Fibroblast of upper back skin (primary cell): ENCODE results near the gene RUFY3.
"Not testable (repeated sequence)": the region's sequence is repeated elsewhere in the genome, so short reads cannot be mapped to it uniquely, and the experiment has no call there.

Source experiments
- DNase-seq: peaks from one replicate; pipeline ENCODE4 v3.0.0-alpha.2; 2013

Gene RUFY3

DNA sequence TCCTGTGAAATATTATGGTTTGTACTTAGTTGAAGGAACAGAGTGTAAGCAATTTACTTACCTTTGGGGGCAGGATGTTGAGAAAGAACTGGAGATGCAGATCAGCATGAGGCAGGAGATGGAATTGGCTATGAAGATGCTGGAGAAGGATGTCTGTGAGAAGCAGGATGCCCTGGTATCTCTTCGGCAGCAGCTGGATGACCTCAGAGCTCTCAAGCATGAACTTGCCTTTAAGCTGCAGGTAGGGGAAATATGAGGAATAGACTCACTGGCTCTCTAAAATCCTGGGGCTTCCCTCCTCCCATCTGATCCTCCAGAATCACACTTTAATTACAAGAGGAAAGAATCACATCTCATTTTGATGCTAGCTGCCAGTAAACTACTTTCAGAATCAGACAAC is 67.0 kb downstream of the RUFY3 start:
- no peak for DNase-seq

DNA sequence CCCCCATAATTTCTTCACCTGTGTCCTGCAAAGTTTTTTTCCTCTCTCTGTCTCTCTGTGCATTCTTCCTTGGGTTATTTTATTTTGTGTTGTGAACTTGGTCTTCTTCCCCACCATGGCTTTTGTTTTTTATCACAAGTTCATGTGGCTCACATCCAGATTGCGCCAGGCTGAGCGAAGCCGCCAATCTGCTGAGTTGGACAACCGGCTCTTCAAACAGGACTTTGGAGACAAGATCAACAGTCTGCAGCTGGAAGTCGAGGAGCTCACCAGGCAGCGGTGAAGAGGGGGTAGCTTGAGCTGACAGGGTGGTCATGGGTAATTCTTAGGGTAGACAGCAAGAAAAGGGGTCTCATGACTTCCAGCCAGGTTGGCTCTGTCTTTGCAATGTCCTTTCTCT is 71.9 kb downstream of the RUFY3 start:
- no peak for DNase-seq

DNA sequence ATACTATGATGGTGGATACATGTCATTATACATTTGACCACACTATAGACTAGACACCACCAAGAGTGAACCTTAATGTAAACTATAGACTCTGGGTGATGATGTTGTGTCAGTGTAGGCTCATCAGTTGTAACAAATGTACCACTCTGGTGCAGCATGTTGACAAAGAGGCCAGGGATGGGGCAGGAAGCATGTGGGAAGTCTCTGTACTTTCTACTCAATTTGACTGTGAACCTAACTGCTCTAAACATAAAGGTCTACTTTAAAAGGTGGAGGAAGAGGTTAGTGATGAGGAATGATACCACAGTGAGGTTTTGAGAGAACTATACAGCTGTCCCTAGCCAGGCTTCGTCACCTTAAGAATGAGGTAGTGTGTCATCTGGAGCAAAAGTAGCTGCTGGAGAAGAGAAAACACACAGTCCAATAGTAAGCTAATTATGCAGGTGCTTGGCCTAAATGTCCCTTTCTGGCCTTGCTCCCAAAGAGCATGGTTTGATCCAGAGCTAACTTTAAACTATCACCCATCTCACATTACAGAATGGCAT is 79.6 kb downstream of the RUFY3 start:
- no peak for DNase-seq

DNA sequence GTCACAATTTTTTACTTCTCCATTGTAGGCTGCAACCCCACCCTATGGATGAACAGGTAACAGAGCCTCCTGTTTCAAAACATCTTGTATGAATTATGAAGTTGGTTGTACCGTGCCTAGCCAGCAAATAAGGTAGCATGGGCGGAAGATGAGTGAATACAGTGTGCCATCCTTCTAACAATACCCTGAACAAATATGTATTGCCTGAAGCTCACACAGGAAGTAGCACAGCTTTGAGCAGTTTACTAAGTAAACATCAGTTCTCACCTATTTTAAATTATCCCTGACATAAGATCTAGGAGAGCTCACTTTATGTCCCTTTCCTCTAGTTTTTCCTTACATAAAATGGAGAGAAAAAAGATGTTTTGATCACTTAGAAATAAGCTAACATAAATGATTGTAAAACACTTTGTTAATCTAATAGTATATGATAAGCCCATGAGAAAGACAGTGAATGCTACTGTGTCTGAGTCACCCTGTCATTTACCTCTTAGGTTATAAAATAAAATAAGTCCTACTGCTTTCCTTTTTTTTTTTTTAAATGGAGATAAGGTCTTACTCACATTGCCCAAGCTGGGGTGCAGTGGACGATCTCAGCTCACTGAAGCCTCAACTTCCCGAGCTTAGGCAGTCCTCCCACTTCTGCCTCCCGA is 81.3 kb downstream of the RUFY3 start:
- DNase-seq = no peak

DNA sequence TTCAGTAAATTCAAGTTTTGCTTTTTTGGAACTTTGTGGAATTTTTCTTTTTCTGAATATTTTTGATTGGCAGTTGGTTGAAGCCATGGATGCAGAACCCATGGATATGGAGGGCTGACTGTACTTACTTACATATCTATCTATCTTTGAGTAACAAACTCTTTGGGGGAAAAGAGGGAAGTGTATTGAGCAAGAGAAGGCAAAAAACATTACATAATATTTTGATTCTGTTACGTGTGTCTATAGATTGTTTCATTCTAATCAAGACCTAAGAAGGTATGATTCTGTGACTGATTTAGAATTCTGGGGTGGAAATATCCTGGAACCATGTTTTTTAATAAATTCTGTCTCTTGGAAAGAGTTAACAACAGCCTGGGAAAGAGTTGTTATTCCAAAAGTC is 86.4 kb downstream of the RUFY3 start:
- DNase-seq = no peak

DNA sequence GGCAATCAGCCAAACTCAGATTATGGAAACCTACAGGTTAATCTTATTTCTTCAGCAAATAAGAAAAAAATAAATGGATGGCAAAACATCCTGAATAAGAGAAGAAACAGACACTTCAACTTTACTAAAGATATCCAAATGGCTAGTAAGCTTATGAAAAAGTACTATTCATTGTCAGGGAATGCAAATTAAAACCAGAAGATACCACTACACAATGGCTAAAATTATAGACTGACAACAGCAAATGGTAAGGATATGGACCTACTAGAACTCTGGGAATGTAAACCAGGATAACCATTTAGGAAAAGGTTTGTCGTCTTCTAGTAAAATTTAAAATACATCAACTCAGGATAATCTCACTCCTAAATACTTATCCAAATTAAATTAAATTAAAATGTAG is 93.6 kb downstream of the RUFY3 start:
- DNase-seq = peak; percentile 40

DNA sequence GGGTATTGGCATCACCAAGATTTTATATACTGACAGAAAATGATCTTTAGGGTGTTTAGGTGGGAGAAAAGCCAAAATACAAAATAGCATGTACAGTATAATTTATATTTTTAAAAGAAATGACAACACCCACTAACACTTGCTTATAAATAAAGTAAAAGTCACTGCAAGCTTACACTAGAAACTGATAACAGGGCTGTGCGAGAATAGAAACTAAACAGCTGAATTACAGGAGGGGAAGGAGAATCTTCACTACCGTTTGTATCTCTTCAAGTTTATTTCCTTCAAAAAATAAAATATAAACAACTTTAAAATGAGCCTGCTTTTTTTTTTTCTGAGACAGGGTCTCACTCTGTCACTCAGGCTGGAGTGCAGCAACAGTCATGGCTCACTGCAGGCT is 95.1 kb downstream of the RUFY3 start:
- no peak for DNase-seq

DNA sequence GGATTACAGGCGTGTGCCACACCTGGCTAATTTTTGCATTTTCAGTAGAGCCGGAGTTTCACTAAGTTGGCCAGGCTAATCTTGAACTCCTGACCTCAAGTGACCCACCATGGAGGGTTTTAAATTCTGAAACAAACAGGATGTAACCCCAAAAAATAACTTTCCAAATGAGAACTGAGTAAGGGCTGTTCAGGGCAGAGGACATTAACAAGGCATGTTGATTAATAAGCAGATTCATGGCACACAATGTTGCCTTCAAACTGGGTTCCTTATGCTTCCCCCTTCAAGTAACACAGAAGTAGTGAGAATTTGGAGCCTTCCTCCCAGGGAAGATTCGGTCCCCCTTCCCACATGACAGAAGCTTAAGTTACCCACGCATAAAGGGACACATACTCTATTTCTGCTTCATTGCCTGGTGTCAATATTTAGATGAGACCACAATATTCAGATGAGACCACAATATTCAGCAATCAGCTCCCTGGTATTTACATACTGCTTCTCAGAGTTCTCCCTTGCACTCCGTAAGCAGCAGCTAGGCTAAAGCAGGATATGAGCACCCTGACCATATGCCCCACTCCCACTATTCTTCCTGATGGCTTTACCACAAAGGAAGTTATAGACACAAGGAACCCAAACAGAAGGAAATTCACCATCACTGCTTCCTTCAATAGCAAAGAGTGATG is 96.5 kb downstream of the RUFY3 start:
- DNase-seq = peak; percentile 31

DNA sequence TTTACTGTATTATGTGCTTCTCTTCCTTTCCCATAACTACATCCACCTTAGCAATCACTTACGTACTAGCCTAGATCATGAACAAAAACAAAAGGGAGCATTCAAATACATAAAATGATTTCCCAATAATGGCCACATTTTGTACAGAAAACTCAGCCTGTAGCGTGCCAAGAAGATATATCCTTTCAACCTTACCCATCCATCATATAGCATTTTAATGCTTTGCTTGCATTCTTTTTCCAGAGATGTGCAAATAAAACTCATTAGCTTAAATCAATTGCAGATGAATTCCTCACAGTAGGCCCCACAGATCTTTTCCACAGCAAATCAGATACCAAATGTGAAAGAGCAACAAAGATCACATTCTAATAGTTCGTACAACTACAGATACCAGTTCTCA is 97.2 kb downstream of the RUFY3 start:
- peak; percentile 73 for DNase-seq

DNA sequence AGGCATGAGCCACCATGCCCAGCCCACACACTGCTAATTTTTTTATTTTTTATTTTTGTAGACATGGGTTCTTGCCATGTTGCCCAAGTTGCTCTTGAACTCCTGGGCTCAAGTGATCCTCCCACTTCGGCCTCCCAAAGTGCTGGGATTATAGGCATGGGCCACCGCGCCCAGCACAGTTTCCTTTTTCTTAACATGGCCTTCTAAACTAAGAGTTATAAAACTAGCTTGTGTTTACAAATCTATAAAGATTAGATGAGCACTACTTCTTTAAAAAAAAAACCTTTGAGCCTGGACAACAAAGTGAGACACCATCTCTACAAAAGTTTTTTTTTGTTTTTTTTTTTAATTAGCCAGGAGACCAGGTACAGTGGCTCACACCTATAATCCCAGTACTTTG is 107.3 kb downstream of the RUFY3 start:
- DNase-seq = no peak

DNA sequence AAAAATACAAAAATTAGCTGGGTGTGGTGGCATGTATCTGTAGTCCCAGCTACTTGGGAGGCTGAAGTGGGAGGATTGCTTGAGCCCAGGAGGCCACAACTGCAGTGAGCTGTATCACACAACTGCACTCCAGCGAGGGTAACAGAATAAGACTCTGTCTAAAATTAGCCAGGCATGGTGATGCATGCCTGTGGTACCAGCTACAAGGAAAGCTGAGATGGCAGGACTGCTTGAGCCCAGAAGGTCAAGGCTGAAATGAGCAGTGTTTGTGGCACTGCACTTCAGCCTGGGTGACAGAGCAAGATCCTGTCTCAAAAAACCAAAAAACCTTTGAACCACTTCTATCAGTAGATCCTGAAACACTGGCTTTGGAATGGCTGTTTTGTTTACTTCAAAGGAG is 107.7 kb downstream of the RUFY3 start:
- no peak for DNase-seq

DNA sequence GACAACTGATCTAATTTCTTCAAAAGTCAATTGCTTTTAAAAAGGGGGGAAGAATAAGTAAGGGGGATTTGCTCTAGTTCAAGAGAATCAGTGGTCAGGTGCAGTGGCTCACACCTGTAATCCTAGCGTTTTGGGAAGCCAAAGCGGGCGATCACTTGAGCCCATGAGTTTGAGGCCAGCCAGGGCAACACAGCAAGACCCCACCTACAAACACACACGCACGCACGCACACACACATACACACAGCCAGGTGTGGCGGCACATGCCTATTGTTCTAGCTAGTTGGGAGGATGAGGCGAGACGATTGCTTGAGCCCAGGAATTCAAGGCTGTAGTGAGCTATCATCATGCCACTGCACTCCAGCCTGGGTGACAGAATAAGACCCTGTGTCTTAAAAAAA is 108.3 kb downstream of the RUFY3 start:
- no peak for DNase-seq

DNA sequence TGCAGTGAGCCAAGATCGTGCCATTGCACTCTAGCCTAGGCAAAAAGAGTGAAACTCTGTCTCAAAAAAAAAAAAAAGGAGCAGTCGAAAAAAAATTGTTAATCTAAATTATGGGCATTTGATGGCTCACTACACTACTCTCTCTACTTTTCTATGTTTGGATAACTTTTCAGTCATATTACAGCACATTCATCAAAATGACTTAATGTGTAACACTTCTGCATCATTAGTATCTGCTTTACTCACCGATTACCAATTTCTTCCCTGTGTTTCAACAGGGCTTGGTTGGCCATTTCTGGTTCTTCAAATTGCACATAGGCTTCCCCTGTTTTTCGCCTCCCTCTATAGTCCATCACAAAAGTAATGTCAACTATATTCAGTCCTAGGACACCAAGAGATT is 109.5 kb downstream of the RUFY3 start:
- no peak for DNase-seq

DNA sequence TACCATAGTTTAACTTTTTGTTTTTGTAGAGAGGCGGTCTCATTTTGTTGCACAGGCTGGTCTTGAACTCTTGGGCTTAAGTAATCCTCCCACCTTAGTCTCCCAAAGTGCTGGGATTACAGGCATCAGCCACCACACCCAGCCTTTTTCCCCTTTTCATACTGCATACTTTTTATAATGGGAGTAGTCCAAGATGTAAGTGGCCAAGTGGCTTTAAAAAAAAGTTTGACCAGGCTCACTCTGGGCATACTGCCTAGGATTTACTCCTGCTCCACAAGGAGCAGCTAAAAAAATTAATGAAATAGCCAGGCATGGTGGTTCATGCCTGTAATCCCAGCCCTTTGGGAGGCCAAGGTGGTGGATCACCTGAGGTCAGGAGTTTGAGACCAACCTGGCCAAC is 111.9 kb downstream of the RUFY3 start:
- DNase-seq = peak; percentile 10

DNA sequence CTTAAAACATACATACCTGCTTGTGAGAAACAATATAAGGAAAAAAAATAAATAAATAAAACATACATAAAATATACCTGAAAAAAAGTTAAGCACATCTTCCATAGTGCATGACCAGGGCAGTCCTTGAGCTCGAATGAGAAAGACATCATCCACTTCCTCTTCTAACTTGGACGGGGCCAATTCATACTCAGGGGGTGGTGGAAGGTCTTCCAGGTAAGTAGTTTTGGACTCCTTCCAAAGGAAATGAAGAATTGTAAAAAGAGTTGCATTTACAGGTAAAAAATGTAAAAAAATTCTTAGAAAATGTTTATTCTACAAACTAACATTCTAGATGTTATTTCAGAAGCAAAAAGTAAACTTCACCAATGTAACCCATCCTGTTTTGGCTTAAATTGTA is 114.3 kb downstream of the RUFY3 start:
- no peak for DNase-seq

DNA sequence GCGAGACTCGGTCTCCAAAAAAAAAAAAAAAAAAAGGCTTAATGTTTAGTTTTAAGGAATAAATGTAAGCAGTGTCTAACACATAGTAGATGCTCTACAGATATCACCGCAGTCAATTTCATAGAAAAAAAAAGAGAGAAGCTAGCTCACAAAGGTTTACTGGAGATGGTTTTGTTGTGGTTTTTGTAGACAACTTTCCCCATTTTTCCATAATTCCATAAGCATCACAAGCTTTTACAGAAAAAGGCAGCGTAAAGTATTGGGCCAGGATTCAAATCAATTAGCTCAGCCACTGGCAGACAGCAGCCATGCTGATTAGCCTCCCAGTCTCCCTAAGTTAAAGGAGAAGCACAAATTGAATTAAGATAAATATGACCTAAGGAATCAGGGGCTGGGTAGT is 116.4 kb downstream of the RUFY3 start:
- peak; percentile 14 for DNase-seq

DNA sequence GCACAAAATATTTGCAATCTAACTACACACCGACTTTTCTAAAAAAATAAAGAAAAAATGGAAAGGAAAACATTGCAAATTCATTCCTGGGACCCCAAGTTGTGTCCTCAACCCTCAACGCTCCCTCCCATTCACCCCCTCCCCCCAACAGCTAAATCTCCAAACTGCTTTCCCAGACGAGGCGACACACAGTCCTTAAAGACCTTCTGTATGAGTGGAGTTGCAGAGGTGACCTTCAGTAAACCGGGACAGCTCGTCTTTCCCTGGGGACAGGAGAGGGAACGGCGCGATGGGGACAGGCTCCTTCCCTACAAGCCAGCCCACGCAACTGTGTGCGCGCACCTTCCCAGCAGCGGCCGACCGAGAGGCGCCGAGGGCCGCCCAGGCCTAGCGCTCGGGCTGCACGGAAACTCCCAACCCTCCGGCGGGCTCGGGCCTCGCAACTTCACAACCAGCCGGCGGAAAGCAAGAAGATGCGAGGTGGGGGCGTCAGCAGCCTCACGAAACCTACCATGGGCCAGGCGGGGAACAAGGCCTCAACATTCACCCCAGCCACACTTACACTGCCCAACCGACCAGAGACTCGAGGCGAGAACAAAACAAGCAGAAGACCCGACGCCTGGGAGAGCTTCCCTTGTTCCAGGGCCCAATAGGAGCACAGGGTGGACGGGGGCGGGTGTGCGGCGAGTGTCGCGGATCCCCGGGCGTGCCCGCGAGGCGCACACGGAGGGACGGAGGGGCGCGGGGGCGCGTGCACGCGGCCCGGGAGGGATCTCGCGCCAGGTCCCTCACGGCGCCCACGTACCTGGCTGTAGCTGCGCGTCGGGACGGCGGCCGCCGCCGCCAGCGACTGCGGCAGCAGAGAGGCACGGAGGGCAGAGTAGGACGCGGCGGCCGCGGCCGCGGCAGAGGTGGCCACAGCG is 117.2 kb downstream of the RUFY3 start:
- DNase-seq = peak; percentile 43

DNA sequence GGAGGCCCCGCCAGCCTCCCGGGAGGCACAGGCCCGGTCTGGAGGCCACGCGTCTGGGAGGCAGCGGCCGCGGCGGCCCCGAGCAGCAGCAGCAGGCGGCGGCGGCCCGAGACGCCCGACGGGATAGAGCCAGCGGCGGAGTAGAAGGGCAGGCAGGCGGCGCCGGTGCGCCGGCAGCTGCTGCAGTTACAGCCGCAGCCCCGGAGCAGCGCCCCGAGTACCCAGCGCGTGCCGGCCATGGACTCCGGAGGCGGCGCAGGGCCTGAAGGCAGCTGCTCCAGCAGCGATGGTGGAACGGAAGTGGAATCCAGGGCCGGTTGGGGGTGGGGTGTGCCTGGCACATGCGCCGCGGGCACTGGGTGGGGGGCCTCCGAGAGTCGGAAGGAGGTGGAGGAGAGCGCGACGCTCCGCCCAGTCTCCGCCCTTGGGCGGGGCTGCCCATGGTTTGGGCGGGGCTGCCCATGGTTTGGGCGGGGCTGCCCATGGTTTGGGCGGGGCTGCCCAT is 117.9 kb downstream of the RUFY3 start, which contains the start of gene GRSF1:
GRSF1 (minus strand) TSS at position 302 of the 505 bp plus-strand sequence; CDS start at position 239, 63 bp downstream.
- peak; percentile 91 for DNase-seq

DNA sequence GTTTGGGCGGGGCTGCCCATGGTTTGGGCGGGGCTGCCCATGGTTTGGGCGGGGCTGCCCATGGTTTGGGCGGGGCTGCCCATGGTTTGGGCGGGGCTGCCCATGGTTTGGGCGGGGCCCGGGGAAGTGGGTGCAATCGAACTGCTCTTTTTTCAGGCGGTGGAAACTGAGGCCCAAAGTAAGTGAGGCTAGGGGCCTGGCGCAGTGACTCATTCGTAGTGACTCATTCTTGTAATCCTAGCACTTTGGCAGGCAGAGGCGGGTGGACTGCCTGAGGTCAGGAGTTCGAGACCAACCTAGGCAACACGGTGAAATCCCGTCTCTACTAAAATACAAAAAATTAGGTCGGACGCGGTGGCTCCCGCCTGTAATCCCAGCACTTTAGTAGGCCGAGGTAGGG is 118.4 kb downstream of the RUFY3 start:
- DNase-seq = peak; percentile 24

DNA sequence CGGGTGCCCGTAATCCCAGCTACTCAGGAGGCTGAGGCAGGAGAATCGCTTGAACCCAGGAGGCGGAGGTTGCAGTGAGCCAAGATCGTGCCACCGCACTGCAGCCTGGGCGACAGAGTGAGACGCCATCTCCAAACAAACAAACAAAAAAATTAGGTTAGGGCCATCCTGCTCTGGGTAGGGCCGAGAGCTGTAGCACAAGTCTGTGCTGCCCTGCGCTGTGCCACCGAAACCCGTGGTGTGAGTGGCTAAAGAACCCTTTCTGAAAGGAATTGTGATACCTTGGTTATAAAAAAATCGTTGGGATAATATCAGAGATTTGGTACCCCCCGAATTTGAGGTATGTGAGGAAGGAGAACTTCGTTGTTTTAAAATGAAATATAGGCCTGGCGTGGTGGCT is 118.9 kb downstream of the RUFY3 start:
- DNase-seq = not testable (repeated sequence)

DNA sequence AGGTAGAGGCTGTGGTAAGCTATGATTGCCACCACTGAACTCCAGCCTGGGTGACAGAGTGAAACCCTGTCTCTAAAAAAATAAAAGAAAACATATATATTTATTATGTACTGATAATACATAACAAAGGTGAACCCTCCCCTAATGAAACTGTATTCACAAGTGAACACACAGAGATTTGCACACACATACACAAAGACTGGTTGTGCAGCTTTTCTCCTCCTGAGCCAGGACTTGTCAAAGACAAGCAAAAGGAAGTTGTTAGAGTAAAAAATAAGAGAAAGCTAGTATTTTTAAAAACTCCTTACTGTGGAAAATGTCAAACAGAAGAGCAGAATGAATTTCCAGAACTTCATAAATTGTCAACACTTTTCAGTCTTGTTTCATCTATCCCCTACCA is 119.4 kb downstream of the RUFY3 start:
- no peak for DNase-seq

DNA sequence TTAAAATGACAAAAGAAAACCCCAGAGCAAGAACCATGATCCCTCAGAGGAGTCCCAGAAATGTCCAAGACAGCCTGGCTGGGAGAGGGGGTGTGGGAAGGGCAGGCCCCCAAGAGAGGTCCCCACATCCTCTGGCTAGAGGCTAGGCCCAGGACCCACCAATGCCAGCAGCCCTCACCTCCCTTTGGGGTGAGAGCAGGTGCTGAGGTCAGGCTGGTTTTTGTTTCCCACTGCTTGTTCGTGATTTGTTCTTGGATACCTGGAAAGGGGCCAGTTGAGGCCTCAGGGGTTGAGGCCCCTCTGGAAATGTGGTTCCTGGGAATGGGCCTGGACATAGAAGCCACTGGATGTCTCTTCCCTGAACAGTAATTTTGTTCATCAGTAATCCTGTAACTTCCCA is 120.2 kb downstream of the RUFY3 start:
- no peak for DNase-seq

DNA sequence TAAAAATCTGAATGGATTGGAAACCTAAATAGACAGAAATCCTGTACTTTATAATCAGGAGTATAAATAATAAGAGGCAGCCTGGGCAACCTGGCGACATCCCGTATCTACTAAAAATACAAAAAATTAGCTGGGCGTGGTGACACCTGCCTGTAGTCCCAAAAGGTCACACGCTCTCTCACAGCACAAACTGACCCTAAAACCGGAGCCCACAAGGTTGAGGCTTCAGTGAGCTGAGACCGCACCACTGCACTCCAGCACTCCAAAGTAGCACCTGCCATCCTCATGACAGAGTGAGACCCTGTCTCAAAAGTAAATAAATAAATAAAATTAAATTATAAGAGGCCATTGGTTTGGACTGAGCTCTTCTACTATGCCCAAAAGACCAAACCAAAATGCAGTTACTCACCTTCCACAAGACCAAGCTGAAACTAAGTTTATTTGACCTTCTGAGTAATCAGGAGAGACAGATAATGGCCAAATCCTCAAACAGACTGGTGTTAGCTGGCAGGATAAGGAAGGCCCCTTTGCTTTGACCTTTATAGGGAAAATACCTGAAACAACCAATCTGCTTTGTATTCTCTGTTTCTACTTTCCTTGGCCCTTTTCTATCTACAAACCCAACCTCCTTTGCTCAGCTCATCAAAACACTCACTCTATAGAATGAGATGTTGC is 121.1 kb downstream of the RUFY3 start:
- DNase-seq = no peak
